Measurements from ENCODE around the gene GFY. TPM values are rescaled to one million over a fixed set of nuclear protein-coding genes. Genes with fewer than 3 reads are reported as not detected.
A peak's percentile ranks its signal among the peaks of the same experiment; 100 is the strongest.
"Not testable (repeated sequence)": the region's sequence is repeated elsewhere in the genome, so short reads cannot be mapped to it uniquely, and the experiment has no call there.

The GFY gene
- total RNA-seq, 1 donor, result not detected

- no peaks in the 10 kb centered on the region for H3K79me2 ChIP-seq (ENCODE audit: insufficient read depth, low read length)
- H3K4me3 ChIP-seq (ENCODE audit: insufficient read depth, low read length), result peak overlapping the region; percentile 76
- H3K4me2 ChIP-seq (ENCODE audit: insufficient read depth, low read length), result peak overlapping the region; percentile 94
- peak overlapping the region; percentile 46 for H2AFZ ChIP-seq (ENCODE audit: low read length)
- peaks cover 10% of the 10 kb centered on the region for H3K4me1 ChIP-seq (ENCODE audit: insufficient read depth, low read length)
- no peaks in the 10 kb centered on the region for H3K36me3 ChIP-seq (ENCODE audit: insufficient read depth, low read length)
- no peak overlapping the region for H3K27ac ChIP-seq (ENCODE audit: low read depth, low read length)
- no peak for TF ChIP-seq CTCF (IDR thresholded peaks at IDR 0.05; ENCODE audit: extremely low read depth, low read depth, low read length)
- peak; percentile 88 for DNase-seq (ENCODE audit: insufficient read length, low spot score, missing footprints)
- H3K9me3 ChIP-seq (ENCODE audit: low read depth, low read length), result no peaks in the 10 kb centered on the region
- H4K20me1 ChIP-seq (ENCODE audit: insufficient read depth, low read length), result no peaks in the 10 kb centered on the region
- peaks cover 49% of the 10 kb centered on the region for H3K27me3 ChIP-seq (ENCODE audit: insufficient read depth, low read length)
These were observed 17.2 kb downstream of the GFY start for GRCh38 chr19:49442354-49442753.

GRCh38 chr19:49442771-49443365 is 17.7 kb downstream of the GFY start:
- H3K27me3 ChIP-seq (ENCODE audit: insufficient read depth, low read length), result peaks cover 44% of the 10 kb centered on the region
- H2AFZ ChIP-seq (ENCODE audit: low read length), result peak overlapping the region; percentile 92
- H3K4me3 ChIP-seq (ENCODE audit: insufficient read depth, low read length), result peak overlapping the region; percentile 76
- H3K79me2 ChIP-seq (ENCODE audit: insufficient read depth, low read length), result no peaks in the 10 kb centered on the region
- no peak for TF ChIP-seq CTCF (IDR thresholded peaks at IDR 0.05; ENCODE audit: extremely low read depth, low read depth, low read length)
- peak overlapping the region; percentile 94 for H3K4me2 ChIP-seq (ENCODE audit: insufficient read depth, low read length)
- peak; percentile 99 for DNase-seq (ENCODE audit: insufficient read length, low spot score, missing footprints)
- H4K20me1 ChIP-seq (ENCODE audit: insufficient read depth, low read length), result no peaks in the 10 kb centered on the region
- H3K4me1 ChIP-seq (ENCODE audit: insufficient read depth, low read length), result peaks cover 10% of the 10 kb centered on the region
- no peaks in the 10 kb centered on the region for H3K9me3 ChIP-seq (ENCODE audit: low read depth, low read length)
- H3K36me3 ChIP-seq (ENCODE audit: insufficient read depth, low read length), result no peaks in the 10 kb centered on the region
- H3K27ac ChIP-seq (ENCODE audit: low read depth, low read length), result no peak overlapping the region

GRCh38 chr19:49443366-49444099 is 18.3 kb downstream of the GFY start:
- peak; percentile 66 for TF ChIP-seq CTCF (IDR thresholded peaks at IDR 0.05; ENCODE audit: extremely low read depth, low read depth, low read length)
- Histone ChIP-seq H2AFZ (ENCODE audit: low read length) (peak overlapping the region; percentile 92), H3K36me3 (ENCODE audit: insufficient read depth, low read length) (peaks cover 3% of the 10 kb centered on the region), H3K4me3 (ENCODE audit: insufficient read depth, low read length) (peak overlapping the region; percentile 76), H3K27ac (ENCODE audit: low read depth, low read length) (no peak overlapping the region), H3K27me3 (ENCODE audit: insufficient read depth, low read length) (peaks cover 38% of the 10 kb centered on the region), H3K4me2 (ENCODE audit: insufficient read depth, low read length) (peak overlapping the region; percentile 94), H3K9me3 (ENCODE audit: low read depth, low read length) (no peaks in the 10 kb centered on the region), H3K4me1 (ENCODE audit: insufficient read depth, low read length) (peaks cover 10% of the 10 kb centered on the region), H4K20me1 (ENCODE audit: insufficient read depth, low read length) (no peaks in the 10 kb centered on the region), H3K79me2 (ENCODE audit: insufficient read depth, low read length) (no peaks in the 10 kb centered on the region)
- DNase-seq (ENCODE audit: insufficient read length, low spot score, missing footprints), result peak; percentile 100

GRCh38 chr19:49444100-49444700 is 19.0 kb downstream of the GFY start:
- not testable (repeated sequence) for H3K27ac ChIP-seq (ENCODE audit: low read depth, low read length); H3K9me3 ChIP-seq (ENCODE audit: low read depth, low read length); H2AFZ ChIP-seq (ENCODE audit: low read length); H3K79me2 ChIP-seq (ENCODE audit: insufficient read depth, low read length); H3K36me3 ChIP-seq (ENCODE audit: insufficient read depth, low read length); H3K4me3 ChIP-seq (ENCODE audit: insufficient read depth, low read length); H4K20me1 ChIP-seq (ENCODE audit: insufficient read depth, low read length); H3K4me1 ChIP-seq (ENCODE audit: insufficient read depth, low read length)
- peaks cover 31% of the 10 kb centered on the region for H3K27me3 ChIP-seq (ENCODE audit: insufficient read depth, low read length)
- peak; percentile 79 for DNase-seq (ENCODE audit: insufficient read length, low spot score, missing footprints)
- peak overlapping the region; percentile 94 for H3K4me2 ChIP-seq (ENCODE audit: insufficient read depth, low read length)

Measured in osteoblast (primary cell).